GM12878 (cell line): ENCODE data around the gene TAS2R30.

Experiments
- CBFB ChIP-seq: IDR thresholded peaks from 2 replicates; pipeline ENCODE4 v1.6.1; 2016; ENCODE audit warnings: antibody characterized with exemption, low read depth
- ESRRA ChIP-seq: IDR thresholded peaks from 2 replicates; pipeline ENCODE4 v1.6.1; 2012; ENCODE audit warnings: mild to moderate bottlenecking, low read length, improper control_type of control experiment
- EZH2 ChIP-seq: IDR thresholded peaks from 2 replicates; pipeline ENCODE4 v1.6.1; 2012; ENCODE audit warnings: low read depth, mild to moderate bottlenecking, control low read depth, inconsistent platforms, low read length, borderline replicate concordance; ENCODE audit not compliant: control insufficient read depth
- FOXK2 ChIP-seq: fragments of 450-650 bp; IDR thresholded peaks from 2 replicates; pipeline ENCODE4 v1.6.1; 2017; ENCODE audit warnings: mild to moderate bottlenecking, moderate library complexity
- POLR2A ChIP-seq: IDR thresholded peaks from 2 replicates; pipeline ENCODE4 v1.6.1; 2011; ENCODE audit warnings: low read depth, mild to moderate bottlenecking, low read length
- POLR2AphosphoS5 ChIP-seq: IDR thresholded peaks from 2 replicates; pipeline ENCODE4 v1.6.1; 2011; ENCODE audit warnings: mild to moderate bottlenecking, low read length, inconsistent platforms
- RAD21 ChIP-seq: IDR thresholded peaks from 2 replicates; pipeline ENCODE4 v1.6.1; 2011; ENCODE audit warnings: mild to moderate bottlenecking, low read depth, low read length, moderate library complexity; ENCODE audit not compliant: insufficient read depth
- SREBF2 ChIP-seq: IDR thresholded peaks from 2 replicates; pipeline ENCODE4 v1.6.1; 2012; ENCODE audit warnings: mild to moderate bottlenecking, low read length
- TF ChIP-seq, protein P1 (sequence below): fragments of 450-650 bp; IDR thresholded peaks from 2 replicates; pipeline ENCODE4 v1.6.1; 2016; ENCODE audit warnings: mild to moderate bottlenecking
- TF ChIP-seq, protein P2 (sequence below), 3 experiments: IDR thresholded peaks in 2 of 3; conservative IDR thresholded peaks in 1 of 3; 2 replicates each; pipeline ENCODE4 v1.5.1; 2011; ENCODE audit warnings: low read depth in 3 of 3, low read length in 3 of 3, mild to moderate bottlenecking in 3 of 3, control low read depth in 2 of 3, moderate library complexity in 2 of 3, inconsistent platforms in 1 of 3, mixed read lengths in 1 of 3; ENCODE audit not compliant: control insufficient read depth in 2 of 3, insufficient read depth in 1 of 3; ENCODE audit errors: extremely low read depth in 1 of 3
- TF ChIP-seq, protein P3 (sequence below): fragments of 450-650 bp; IDR thresholded peaks from 2 replicates; pipeline ENCODE4 v1.6.1; 2018; ENCODE audit warnings: mild to moderate bottlenecking, low read depth, moderate library complexity; ENCODE audit not compliant: partially characterized antibody

DNA sequence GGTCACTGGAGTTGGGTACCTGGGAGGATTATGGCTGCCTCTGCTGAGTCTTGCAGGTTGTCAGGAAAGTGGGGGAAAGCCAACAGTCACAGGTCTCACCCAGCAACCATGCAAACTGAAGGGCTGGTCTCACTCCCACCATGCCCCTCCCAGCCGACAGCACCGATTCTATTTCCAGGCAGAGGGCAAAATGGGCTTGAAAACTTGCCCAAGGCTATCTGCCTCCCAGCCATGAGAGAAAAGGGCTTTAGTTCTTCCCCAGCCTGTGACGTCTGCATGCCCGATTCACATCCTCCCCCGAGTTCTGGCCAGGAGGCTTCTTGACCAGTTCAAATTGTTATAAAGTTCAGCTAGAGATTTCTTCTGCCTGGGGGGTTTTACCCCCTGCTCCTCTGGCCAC lies 9.9 kb upstream of the TAS2R30 start:
- TF ChIP-seq, protein P1, sequence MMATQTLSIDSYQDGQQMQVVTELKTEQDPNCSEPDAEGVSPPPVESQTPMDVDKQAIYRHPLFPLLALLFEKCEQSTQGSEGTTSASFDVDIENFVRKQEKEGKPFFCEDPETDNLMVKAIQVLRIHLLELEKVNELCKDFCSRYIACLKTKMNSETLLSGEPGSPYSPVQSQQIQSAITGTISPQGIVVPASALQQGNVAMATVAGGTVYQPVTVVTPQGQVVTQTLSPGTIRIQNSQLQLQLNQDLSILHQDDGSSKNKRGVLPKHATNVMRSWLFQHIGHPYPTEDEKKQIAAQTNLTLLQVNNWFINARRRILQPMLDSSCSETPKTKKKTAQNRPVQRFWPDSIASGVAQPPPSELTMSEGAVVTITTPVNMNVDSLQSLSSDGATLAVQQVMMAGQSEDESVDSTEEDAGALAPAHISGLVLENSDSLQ, result no peak
- no peak for TF ChIP-seq RAD21
- no peak for TF ChIP-seq EZH2
- TF ChIP-seq CBFB, result no peak
- TF ChIP-seq FOXK2, result no peak
- TF ChIP-seq, protein P2, sequence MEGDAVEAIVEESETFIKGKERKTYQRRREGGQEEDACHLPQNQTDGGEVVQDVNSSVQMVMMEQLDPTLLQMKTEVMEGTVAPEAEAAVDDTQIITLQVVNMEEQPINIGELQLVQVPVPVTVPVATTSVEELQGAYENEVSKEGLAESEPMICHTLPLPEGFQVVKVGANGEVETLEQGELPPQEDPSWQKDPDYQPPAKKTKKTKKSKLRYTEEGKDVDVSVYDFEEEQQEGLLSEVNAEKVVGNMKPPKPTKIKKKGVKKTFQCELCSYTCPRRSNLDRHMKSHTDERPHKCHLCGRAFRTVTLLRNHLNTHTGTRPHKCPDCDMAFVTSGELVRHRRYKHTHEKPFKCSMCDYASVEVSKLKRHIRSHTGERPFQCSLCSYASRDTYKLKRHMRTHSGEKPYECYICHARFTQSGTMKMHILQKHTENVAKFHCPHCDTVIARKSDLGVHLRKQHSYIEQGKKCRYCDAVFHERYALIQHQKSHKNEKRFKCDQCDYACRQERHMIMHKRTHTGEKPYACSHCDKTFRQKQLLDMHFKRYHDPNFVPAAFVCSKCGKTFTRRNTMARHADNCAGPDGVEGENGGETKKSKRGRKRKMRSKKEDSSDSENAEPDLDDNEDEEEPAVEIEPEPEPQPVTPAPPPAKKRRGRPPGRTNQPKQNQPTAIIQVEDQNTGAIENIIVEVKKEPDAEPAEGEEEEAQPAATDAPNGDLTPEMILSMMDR (IDR thresholded peaks at IDR 0.05 in 2 of 3, conservative IDR thresholded peaks at IDR 0.05 in 1 of 3; ENCODE audit: control insufficient read depth in 2 of 3, extremely low read depth in 1 of 3, insufficient read depth in 1 of 3, low read depth in 3 of 3, low read length in 3 of 3), result no peak
- TF ChIP-seq POLR2AphosphoS5, result no peak
- TF ChIP-seq POLR2A, result no peak
- TF ChIP-seq ESRRA, result no peak
- TF ChIP-seq, protein P3, sequence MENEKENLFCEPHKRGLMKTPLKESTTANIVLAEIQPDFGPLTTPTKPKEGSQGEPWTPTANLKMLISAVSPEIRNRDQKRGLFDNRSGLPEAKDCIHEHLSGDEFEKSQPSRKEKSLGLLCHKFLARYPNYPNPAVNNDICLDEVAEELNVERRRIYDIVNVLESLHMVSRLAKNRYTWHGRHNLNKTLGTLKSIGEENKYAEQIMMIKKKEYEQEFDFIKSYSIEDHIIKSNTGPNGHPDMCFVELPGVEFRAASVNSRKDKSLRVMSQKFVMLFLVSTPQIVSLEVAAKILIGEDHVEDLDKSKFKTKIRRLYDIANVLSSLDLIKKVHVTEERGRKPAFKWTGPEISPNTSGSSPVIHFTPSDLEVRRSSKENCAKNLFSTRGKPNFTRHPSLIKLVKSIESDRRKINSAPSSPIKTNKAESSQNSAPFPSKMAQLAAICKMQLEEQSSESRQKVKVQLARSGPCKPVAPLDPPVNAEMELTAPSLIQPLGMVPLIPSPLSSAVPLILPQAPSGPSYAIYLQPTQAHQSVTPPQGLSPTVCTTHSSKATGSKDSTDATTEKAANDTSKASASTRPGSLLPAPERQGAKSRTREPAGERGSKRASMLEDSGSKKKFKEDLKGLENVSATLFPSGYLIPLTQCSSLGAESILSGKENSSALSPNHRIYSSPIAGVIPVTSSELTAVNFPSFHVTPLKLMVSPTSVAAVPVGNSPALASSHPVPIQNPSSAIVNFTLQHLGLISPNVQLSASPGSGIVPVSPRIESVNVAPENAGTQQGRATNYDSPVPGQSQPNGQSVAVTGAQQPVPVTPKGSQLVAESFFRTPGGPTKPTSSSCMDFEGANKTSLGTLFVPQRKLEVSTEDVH, result no peak
- TF ChIP-seq SREBF2, result no peak
